SK-N-SH treated with all-trans-retinoic acid at 6 μM for 48 hours (cell line): Measurements from ENCODE around the gene ZP1.

Source experiments
- PPARA ChIP-seq: fragments of 250-450 bp; sonication (Bioruptor Pico); IDR thresholded peaks from 2 replicates; pipeline ENCODE4 v1.5.0; 2020; ENCODE audit warnings: mild to moderate bottlenecking, borderline replicate concordance
- TCF4 ChIP-seq: fragments of 250-450 bp; sonication (Bioruptor Pico); IDR thresholded peaks from 2 replicates; pipeline ENCODE4 v1.8.0; 2021; ENCODE audit warnings: mild to moderate bottlenecking, moderate library complexity, borderline replicate concordance
- ZNF8 ChIP-seq: fragments of 450-650 bp; formaldehyde crosslinking; IDR thresholded peaks from 2 replicates; pipeline ENCODE4 v1.5.0; 2020; ENCODE audit warnings: mild to moderate bottlenecking, moderate library complexity

DNA sequence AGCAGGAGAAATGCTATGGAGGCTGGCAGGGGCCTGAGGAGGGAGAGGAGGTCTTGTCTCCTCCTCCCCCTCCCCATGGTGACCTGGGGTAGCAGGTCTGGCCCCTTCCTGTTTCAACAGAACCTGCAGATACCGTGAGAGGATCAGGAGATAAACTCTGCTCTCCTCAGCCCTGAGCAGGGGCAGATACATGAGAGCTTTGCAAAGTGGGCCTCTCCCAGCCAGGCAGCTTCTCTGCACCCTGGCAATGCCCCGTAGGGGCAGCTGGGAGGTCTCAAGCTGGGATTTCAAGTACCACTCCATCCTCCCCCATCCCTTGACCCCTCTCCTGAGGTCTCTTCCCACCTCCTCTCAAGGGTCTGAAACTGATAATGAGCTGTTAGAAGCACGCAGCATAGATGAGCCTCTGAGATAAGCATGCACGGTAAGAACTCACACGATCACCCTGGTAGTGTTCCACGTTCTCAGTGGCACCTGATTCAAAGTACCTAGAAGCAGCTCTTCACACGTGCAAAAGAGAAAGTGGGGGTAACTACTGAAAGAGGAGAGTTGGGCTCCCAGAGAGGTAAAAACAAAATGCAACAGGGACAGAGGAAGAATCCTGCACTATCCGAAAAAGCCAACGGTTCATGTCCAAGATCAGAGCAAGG lies 30.4 kb upstream of the ZP1 start:
- TF ChIP-seq PPARA (CRISPR knock-in tag) (no peak), ZNF8 (no peak), TCF4 (CRISPR knock-in tag) (no peak)
